ENCODE data around the gene KASH5. TPM values are rescaled to one million over a fixed set of nuclear protein-coding genes. Genes with fewer than 3 reads are reported as not detected.

Gene KASH5
- total and polyA plus RNA-seq, 2 experiments from 2014 or later = 0.44 TPM; not detected in 1

DNA sequence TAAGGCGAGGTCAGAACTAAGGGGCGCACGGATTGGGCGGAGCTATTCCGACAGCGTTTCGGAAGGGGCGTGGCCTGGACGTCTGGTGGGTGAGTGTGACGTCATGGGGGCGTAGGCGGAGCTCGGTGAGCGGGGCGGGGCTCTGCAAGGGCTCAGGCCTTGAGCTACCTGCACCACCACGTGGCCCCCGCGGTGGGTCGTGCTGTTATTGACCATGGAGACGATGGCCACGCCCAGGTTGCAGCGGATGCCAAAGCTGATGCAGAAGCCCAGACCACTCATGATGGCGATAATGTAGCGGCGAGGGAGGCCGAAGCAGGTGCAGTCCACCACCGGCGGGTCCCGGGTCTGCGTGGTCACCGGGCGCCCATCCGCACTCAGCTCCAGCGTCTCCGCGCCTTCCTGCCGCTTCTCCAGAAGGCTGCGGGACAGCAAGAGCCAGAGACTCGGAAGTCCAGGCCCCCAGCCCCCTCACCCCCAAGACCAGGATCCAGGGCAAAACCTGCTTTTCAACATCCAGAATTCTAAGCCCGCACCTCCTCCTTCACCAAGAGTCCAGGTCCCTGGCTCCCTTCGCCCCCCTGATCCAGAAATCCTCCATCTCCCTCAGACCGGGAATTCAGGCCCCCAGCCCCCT lies 48.5 kb downstream of the KASH5 start (continued):
- peak; percentile 97 for TF ChIP-seq CREB1 (CRISPR knock-in tag; IDR thresholded peaks at IDR 0.05; ENCODE audit: low read depth)
- TF ChIP-seq STAT1 (IDR thresholded peaks at IDR 0.05; ENCODE audit: unreplicated experiment) = no peak
- TF ChIP-seq POLR2AphosphoS5 (IDR thresholded peaks at IDR 0.05; ENCODE audit: low read depth) = peak; percentile 59
- TF ChIP-seq, protein P1, sequence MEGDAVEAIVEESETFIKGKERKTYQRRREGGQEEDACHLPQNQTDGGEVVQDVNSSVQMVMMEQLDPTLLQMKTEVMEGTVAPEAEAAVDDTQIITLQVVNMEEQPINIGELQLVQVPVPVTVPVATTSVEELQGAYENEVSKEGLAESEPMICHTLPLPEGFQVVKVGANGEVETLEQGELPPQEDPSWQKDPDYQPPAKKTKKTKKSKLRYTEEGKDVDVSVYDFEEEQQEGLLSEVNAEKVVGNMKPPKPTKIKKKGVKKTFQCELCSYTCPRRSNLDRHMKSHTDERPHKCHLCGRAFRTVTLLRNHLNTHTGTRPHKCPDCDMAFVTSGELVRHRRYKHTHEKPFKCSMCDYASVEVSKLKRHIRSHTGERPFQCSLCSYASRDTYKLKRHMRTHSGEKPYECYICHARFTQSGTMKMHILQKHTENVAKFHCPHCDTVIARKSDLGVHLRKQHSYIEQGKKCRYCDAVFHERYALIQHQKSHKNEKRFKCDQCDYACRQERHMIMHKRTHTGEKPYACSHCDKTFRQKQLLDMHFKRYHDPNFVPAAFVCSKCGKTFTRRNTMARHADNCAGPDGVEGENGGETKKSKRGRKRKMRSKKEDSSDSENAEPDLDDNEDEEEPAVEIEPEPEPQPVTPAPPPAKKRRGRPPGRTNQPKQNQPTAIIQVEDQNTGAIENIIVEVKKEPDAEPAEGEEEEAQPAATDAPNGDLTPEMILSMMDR (conservative IDR thresholded peaks at IDR 0.05; ENCODE audit: low read depth in 2 of 2) = peak in 1 of 2 experiments; percentile 24; a peak in 2 of 4 replicates
- no peak for TF ChIP-seq ZNF114 (CRISPR knock-in tag; IDR thresholded peaks at IDR 0.05)
- no peak for TF ChIP-seq NANOG (IDR thresholded peaks at IDR 0.05; ENCODE audit: borderline replicate concordance)
- TF ChIP-seq, protein P2, sequence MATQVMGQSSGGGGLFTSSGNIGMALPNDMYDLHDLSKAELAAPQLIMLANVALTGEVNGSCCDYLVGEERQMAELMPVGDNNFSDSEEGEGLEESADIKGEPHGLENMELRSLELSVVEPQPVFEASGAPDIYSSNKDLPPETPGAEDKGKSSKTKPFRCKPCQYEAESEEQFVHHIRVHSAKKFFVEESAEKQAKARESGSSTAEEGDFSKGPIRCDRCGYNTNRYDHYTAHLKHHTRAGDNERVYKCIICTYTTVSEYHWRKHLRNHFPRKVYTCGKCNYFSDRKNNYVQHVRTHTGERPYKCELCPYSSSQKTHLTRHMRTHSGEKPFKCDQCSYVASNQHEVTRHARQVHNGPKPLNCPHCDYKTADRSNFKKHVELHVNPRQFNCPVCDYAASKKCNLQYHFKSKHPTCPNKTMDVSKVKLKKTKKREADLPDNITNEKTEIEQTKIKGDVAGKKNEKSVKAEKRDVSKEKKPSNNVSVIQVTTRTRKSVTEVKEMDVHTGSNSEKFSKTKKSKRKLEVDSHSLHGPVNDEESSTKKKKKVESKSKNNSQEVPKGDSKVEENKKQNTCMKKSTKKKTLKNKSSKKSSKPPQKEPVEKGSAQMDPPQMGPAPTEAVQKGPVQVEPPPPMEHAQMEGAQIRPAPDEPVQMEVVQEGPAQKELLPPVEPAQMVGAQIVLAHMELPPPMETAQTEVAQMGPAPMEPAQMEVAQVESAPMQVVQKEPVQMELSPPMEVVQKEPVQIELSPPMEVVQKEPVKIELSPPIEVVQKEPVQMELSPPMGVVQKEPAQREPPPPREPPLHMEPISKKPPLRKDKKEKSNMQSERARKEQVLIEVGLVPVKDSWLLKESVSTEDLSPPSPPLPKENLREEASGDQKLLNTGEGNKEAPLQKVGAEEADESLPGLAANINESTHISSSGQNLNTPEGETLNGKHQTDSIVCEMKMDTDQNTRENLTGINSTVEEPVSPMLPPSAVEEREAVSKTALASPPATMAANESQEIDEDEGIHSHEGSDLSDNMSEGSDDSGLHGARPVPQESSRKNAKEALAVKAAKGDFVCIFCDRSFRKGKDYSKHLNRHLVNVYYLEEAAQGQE (IDR thresholded peaks at IDR 0.05; ENCODE audit: unreplicated experiment) = no peak

DNA sequence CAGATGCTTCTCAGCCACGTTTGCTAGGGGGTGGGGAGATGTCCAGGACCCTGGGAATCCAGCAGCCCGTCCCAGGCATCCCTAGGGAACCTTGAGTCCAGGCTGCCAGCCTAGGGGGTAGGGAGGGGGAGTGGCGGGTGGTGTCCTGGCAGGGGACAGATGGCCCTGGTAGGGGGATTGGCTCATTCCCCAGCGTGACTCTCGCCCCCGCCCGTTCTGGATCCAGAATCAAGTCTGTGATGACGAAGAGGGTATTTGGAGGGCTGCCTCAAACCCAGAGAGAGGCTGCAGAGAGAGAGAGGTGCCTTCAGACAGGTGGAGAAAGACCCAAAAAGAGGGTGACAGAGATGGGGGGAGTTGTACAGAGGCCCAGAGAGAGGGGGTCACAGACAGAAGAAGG lies 49.2 kb downstream of the KASH5 start:
- TF ChIP-seq ZNF331 (CRISPR knock-in tag; IDR thresholded peaks at IDR 0.05; ENCODE audit: low read depth) (no peak), CREB1 (CRISPR knock-in tag; IDR thresholded peaks at IDR 0.05; ENCODE audit: low read depth) (no peak), EZH2 (IDR thresholded peaks at IDR 0.05; ENCODE audit: low read depth, unreplicated experiment) (no peak), STAT1 (IDR thresholded peaks at IDR 0.05; ENCODE audit: unreplicated experiment) (no peak), EZH2phosphoT487 (IDR thresholded peaks at IDR 0.05; ENCODE audit: unreplicated experiment) (no peak), POLR2AphosphoS5 (IDR thresholded peaks at IDR 0.05; ENCODE audit: low read depth) (no peak), JUNB (IDR thresholded peaks at IDR 0.05; ENCODE audit: unreplicated experiment) (no peak)
- TF ChIP-seq, protein P3, sequence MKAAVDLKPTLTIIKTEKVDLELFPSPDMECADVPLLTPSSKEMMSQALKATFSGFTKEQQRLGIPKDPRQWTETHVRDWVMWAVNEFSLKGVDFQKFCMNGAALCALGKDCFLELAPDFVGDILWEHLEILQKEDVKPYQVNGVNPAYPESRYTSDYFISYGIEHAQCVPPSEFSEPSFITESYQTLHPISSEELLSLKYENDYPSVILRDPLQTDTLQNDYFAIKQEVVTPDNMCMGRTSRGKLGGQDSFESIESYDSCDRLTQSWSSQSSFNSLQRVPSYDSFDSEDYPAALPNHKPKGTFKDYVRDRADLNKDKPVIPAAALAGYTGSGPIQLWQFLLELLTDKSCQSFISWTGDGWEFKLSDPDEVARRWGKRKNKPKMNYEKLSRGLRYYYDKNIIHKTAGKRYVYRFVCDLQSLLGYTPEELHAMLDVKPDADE (IDR thresholded peaks at IDR 0.05) = no peak
- H3K79me2 ChIP-seq (replicated peaks; ENCODE audit: insufficient read depth) = no peaks in the 10 kb centered on the region
- no peaks in the 10 kb centered on the region for H4K20me1 ChIP-seq (replicated peaks; ENCODE audit: insufficient read depth)
- Mint-ChIP-seq H3K4me3 (no peak overlapping the region; the same call in 1 of the 3 replicates), H3K4me1 (peaks cover 40% of the 10 kb centered on the region), H3K27ac (no peak overlapping the region), H3K9me3 (peaks cover 6% of the 10 kb centered on the region), H3K36me3 (ENCODE audit: low read depth) (peaks cover 1% of the 10 kb centered on the region), H3K27me3 (ENCODE audit: insufficient read depth, low read depth, poor library complexity) (peaks cover 82% of the 10 kb centered on the region)
- H3F3A ChIP-seq (replicated peaks; ENCODE audit: low read depth) = peaks cover 27% of the 10 kb centered on the region
- no peak overlapping the region; the same call in 1 of the 2 replicates for H2AFZ ChIP-seq
- no peaks in the 10 kb centered on the region for H3K9me2 ChIP-seq (ENCODE audit: insufficient read depth)
- peak overlapping the region; percentile 58 for H3K4me3 ChIP-seq
- no peak overlapping the region for H3K27ac ChIP-seq (ENCODE audit: low read depth)
- peaks cover 28% of the 10 kb centered on the region for H3K4me1 ChIP-seq (ENCODE audit: insufficient read depth)
- ATAC-seq (no peak), DNase-seq (ENCODE audit: low spot score) (no peak)
- peaks cover 81% of the 10 kb centered on the region for H3K27me3 ChIP-seq (ENCODE audit: insufficient read depth)
- peak overlapping the region; percentile 80 for H3K4me2 ChIP-seq
- no peaks in the 10 kb centered on the region for H3K36me3 ChIP-seq (ENCODE audit: insufficient read depth)

Measured in GM23338 (cell line).